HEK293 (cell line): Measurements from ENCODE around the gene LRRC15.

ENCODE experiments used
- TF ChIP-seq, protein P1 (sequence below): fragments of 450-650 bp; formaldehyde crosslinking; IDR thresholded peaks from 2 replicates; pipeline ENCODE4 v1.5.1; 2016; ENCODE audit warnings: missing biosample characterization, missing genetic modification characterization
- TF ChIP-seq, protein P2 (sequence below): fragments of 450-650 bp; formaldehyde crosslinking; IDR thresholded peaks from 2 replicates; pipeline ENCODE4 v1.5.1; 2016; ENCODE audit warnings: missing biosample characterization, missing genetic modification characterization
- TF ChIP-seq, protein P3 (sequence below): sonication (generic); formaldehyde crosslinking; IDR thresholded peaks from 2 replicates; pipeline ENCODE4 v1.8.1; 2022; ENCODE audit warnings: mild to moderate bottlenecking, moderate library complexity, missing genetic modification reagents

DNA sequence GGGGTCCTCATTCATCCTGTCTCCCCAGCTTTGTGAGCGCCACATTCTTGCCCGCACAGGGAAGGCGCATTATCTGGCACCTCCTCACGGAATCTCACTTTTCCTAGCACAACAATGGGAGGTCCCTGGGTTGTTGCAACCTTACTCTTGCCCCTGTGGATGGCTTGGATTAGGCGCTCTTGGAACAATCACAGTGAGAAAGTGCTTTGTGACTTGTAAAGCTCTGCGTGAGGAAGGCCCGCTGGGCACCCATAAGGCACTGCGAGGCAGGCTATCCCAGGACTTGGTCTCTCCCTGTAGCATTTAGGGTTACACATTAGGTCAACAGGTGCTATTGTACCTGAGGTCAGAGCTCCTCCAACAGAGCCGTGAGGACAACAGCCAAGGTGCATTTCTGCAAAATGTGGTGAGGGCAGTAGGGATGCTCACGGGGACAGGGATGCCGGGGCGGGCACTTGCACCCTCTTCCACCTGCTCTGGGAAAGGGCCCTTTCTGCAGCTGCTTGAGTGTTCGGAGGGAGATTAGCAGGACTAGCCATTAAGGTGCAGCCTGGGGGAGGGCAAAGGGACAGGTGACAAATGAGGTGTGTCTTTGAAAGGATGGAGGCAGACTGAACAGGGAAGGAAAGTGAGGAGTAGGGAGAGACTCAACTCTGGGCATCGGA is 13.9 kb upstream of the LRRC15 start:
- TF ChIP-seq, protein P1, sequence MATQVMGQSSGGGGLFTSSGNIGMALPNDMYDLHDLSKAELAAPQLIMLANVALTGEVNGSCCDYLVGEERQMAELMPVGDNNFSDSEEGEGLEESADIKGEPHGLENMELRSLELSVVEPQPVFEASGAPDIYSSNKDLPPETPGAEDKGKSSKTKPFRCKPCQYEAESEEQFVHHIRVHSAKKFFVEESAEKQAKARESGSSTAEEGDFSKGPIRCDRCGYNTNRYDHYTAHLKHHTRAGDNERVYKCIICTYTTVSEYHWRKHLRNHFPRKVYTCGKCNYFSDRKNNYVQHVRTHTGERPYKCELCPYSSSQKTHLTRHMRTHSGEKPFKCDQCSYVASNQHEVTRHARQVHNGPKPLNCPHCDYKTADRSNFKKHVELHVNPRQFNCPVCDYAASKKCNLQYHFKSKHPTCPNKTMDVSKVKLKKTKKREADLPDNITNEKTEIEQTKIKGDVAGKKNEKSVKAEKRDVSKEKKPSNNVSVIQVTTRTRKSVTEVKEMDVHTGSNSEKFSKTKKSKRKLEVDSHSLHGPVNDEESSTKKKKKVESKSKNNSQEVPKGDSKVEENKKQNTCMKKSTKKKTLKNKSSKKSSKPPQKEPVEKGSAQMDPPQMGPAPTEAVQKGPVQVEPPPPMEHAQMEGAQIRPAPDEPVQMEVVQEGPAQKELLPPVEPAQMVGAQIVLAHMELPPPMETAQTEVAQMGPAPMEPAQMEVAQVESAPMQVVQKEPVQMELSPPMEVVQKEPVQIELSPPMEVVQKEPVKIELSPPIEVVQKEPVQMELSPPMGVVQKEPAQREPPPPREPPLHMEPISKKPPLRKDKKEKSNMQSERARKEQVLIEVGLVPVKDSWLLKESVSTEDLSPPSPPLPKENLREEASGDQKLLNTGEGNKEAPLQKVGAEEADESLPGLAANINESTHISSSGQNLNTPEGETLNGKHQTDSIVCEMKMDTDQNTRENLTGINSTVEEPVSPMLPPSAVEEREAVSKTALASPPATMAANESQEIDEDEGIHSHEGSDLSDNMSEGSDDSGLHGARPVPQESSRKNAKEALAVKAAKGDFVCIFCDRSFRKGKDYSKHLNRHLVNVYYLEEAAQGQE: no peak
- TF ChIP-seq, protein P2, sequence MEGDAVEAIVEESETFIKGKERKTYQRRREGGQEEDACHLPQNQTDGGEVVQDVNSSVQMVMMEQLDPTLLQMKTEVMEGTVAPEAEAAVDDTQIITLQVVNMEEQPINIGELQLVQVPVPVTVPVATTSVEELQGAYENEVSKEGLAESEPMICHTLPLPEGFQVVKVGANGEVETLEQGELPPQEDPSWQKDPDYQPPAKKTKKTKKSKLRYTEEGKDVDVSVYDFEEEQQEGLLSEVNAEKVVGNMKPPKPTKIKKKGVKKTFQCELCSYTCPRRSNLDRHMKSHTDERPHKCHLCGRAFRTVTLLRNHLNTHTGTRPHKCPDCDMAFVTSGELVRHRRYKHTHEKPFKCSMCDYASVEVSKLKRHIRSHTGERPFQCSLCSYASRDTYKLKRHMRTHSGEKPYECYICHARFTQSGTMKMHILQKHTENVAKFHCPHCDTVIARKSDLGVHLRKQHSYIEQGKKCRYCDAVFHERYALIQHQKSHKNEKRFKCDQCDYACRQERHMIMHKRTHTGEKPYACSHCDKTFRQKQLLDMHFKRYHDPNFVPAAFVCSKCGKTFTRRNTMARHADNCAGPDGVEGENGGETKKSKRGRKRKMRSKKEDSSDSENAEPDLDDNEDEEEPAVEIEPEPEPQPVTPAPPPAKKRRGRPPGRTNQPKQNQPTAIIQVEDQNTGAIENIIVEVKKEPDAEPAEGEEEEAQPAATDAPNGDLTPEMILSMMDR (tag by site-specific recombination): no peak
- TF ChIP-seq, protein P3, sequence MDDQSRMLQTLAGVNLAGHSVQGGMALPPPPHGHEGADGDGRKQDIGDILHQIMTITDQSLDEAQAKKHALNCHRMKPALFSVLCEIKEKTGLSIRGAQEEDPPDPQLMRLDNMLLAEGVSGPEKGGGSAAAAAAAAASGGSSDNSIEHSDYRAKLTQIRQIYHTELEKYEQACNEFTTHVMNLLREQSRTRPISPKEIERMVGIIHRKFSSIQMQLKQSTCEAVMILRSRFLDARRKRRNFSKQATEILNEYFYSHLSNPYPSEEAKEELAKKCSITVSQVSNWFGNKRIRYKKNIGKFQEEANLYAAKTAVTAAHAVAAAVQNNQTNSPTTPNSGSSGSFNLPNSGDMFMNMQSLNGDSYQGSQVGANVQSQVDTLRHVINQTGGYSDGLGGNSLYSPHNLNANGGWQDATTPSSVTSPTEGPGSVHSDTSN: no peak
